ENCODE data around the gene TRMO. TPM values are rescaled to one million over a fixed set of nuclear protein-coding genes. Genes with fewer than 3 reads are reported as not detected.

Gene TRMO
- total RNA-seq, 1 donor from 2014 or later: 9.5 TPM

DNA sequence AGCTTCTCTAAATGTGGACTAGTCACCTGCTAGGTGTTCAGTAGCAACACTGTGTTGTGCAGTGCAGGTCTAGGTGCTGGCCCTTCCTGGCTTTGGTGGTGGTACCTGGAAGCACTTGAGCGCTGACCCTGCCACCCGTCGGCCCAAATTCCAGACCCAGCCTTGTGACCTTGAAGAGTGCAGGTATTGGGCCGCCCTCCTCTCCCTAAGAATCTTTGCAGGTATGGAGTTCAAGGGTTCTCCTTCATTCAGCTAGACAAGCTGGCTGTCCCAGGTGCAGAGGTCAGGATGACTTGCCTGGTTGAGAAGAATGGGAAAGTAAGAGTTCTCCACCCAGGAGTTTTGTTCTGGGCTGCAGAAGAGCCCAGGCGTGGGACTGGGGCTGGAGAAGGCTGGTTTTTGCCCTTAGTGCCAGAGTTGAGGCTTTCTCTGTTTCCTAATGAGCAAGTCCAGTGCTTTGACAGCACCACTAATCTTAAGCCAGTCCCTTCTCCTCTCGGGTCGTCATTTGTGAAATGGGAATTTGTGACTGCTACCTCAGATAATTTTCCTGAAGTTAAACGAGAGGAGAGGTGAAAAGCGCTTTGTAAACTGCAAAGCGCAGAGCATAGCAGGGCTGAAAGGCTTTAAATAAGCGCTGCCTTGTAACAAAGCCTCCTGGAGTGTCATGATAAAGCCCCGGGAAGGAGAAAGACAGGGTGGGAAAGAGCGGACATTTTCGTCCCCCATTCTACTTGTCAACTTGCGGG, 65.3 kb downstream of the TRMO start:
- TF ChIP-seq, protein P1, sequence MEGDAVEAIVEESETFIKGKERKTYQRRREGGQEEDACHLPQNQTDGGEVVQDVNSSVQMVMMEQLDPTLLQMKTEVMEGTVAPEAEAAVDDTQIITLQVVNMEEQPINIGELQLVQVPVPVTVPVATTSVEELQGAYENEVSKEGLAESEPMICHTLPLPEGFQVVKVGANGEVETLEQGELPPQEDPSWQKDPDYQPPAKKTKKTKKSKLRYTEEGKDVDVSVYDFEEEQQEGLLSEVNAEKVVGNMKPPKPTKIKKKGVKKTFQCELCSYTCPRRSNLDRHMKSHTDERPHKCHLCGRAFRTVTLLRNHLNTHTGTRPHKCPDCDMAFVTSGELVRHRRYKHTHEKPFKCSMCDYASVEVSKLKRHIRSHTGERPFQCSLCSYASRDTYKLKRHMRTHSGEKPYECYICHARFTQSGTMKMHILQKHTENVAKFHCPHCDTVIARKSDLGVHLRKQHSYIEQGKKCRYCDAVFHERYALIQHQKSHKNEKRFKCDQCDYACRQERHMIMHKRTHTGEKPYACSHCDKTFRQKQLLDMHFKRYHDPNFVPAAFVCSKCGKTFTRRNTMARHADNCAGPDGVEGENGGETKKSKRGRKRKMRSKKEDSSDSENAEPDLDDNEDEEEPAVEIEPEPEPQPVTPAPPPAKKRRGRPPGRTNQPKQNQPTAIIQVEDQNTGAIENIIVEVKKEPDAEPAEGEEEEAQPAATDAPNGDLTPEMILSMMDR (IDR thresholded peaks at IDR 0.05): no peak
- no peak overlapping the region for H3K27ac Mint-ChIP-seq (ENCODE audit: unreplicated experiment)
- no peak overlapping the region for H3K4me3 Mint-ChIP-seq (ENCODE audit: unreplicated experiment)
- peaks cover 2% of the 10 kb centered on the region for H3K36me3 Mint-ChIP-seq (ENCODE audit: low read depth)
- H3K27me3 Mint-ChIP-seq (ENCODE audit: low read depth): peaks cover 78% of the 10 kb centered on the region
- no peak for DNase-seq (ENCODE audit: low spot score)
- peaks cover 11% of the 10 kb centered on the region for H3K4me1 Mint-ChIP-seq (ENCODE audit: low read depth)
- H3K9me3 Mint-ChIP-seq (ENCODE audit: low read depth): no peaks in the 10 kb centered on the region

DNA sequence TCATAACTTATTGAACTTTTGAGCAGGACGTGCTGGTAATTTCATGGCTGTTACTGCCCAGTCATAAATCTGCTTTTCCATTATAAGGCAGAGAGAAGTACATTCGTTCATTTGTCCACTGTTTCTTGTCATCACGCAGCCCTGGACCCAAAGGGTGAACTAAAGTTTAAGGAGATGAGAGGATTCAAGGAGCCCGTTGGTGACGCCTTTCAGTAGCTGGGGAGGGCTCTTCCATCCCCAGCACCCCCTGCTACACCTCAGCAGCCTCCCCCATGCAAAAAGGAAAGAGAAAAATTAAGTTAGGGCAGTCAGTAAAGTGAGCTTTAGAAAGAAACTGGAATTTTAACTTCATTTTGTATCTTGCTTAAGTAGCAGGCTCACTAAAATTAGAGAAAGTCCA, 66.4 kb downstream of the TRMO start:
- Mint-ChIP-seq H3K36me3 (ENCODE audit: low read depth) (peaks cover 2% of the 10 kb centered on the region), H3K4me3 (ENCODE audit: unreplicated experiment) (no peak overlapping the region), H3K27me3 (ENCODE audit: low read depth) (peaks cover 75% of the 10 kb centered on the region), H3K27ac (ENCODE audit: unreplicated experiment) (no peak overlapping the region), H3K9me3 (ENCODE audit: low read depth) (no peaks in the 10 kb centered on the region), H3K4me1 (ENCODE audit: low read depth) (peaks cover 11% of the 10 kb centered on the region)
- TF ChIP-seq, protein P1 (IDR thresholded peaks at IDR 0.05): no peak
- DNase-seq (ENCODE audit: low spot score): no peak

DNA sequence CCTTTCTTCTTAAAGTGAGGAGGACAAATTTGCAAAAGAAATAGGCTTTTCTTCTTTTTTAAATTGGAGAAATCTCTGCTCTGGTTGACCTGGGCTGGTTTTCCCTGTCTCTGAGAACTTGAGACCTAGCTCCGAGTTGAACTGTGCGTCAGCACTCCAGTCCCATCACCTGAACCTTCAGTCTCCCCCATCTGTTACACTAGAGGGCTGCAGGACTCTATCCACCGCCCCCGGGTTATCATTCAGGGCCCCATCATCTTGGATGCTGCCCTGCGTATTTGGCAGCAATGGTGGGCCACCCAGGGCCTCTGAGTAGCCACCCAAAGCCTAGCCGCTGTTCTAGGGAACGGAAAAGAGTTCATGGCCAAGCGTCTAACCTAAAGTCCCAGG, 66.8 kb downstream of the TRMO start:
- DNase-seq (ENCODE audit: low spot score): no peak
- peaks cover 2% of the 10 kb centered on the region for H3K36me3 Mint-ChIP-seq (ENCODE audit: low read depth)
- H3K4me1 Mint-ChIP-seq (ENCODE audit: low read depth): peaks cover 11% of the 10 kb centered on the region
- H3K27me3 Mint-ChIP-seq (ENCODE audit: low read depth): peaks cover 75% of the 10 kb centered on the region
- H3K9me3 Mint-ChIP-seq (ENCODE audit: low read depth): no peaks in the 10 kb centered on the region
- TF ChIP-seq, protein P1 (IDR thresholded peaks at IDR 0.05): no peak
- no peak overlapping the region for H3K27ac Mint-ChIP-seq (ENCODE audit: unreplicated experiment)
- H3K4me3 Mint-ChIP-seq (ENCODE audit: unreplicated experiment): no peak overlapping the region

DNA sequence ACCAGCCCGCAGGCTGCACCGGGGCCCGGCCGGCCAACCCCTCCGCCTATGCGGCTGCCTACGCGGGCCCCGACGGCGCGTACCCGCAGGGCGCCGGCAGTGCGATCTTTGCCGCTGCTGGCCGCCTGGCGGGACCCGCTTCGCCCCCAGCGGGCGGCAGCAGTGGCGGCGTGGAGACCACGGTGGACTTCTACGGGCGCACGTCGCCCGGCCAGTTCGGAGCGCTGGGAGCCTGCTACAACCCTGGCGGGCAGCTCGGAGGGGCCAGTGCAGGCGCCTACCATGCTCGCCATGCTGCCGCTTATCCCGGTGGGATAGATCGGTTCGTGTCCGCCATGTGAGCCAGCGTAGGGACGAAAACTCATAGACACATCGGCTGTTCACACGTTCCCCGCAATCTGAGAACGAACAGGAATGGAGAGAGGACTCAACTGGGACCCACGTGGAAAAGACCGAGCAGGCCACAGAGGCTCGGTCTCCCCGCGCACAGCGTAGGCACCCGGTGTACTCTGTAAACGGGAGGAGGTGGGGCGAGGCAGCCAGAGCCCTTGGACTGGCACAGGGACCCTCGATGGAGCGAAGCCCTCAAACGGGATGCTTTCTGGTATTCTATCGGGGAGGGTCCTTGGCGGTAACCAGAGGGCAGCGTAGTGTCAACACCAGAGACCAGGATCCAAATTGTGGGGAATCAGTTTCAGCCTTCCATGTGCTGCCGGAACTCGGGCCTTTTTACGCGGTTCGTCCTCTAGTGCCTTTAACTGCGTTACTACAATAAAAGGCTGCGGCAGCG, 67.4 kb downstream of the TRMO start:
- Mint-ChIP-seq H3K9me3 (ENCODE audit: low read depth) (no peaks in the 10 kb centered on the region), H3K27ac (ENCODE audit: unreplicated experiment) (no peak overlapping the region), H3K4me3 (ENCODE audit: unreplicated experiment) (no peak overlapping the region), H3K27me3 (ENCODE audit: low read depth) (peaks cover 75% of the 10 kb centered on the region), H3K4me1 (ENCODE audit: low read depth) (peaks cover 11% of the 10 kb centered on the region), H3K36me3 (ENCODE audit: low read depth) (peaks cover 2% of the 10 kb centered on the region)
- no peak for DNase-seq (ENCODE audit: low spot score)
- TF ChIP-seq, protein P1 (IDR thresholded peaks at IDR 0.05): no peak

Other genes with a start within 250 kb of the TRMO start
- 9.1 to 11.6 TPM (median 10.2 TPM) in 3 replicates for gene XPA, start 225.2 kb downstream of the TRMO start, total RNA-seq
- gene FOXE1, start 69.3 kb downstream of the TRMO start, total RNA-seq: not detected in 3 replicates
- gene HEMGN, start 15.7 kb upstream of the TRMO start, total RNA-seq: not detected in 3 replicates
- gene ANP32B, start 60.8 kb upstream of the TRMO start, total RNA-seq: 77.6 to 86.1 TPM (median 86.0 TPM) in 3 replicates
- 52.0 to 54.8 TPM (median 53.2 TPM) in 3 replicates for gene NANS, start 134.2 kb upstream of the TRMO start, total RNA-seq
- 0.58 to 1.1 TPM (median 1.1 TPM) in 3 replicates for gene TRIM14, start 196.7 kb upstream of the TRMO start, total RNA-seq